A549 treated with CORT108297 at 1 μM for 4 hours (cell line): Measurements from ENCODE around the gene NUP188. TPM values are rescaled to one million over a fixed set of nuclear protein-coding genes. Genes with fewer than 3 reads are reported as not detected.

Source experiments
- total RNA-seq: library from RNA; stranded (reverse); fragments of 200-300 nt; extraction: Qiagen RNA extraction; gene quantifications from 5 replicates; pipeline ENCODE4 v1.2.3, GENCODE V29; 2022

The NUP188 gene
- total RNA-seq = 36.0 to 42.7 TPM (median 40.0 TPM) in 5 replicates

GRCh38 chr9:128947527-128948301 lies at the start of gene NUP188, which contains the start of gene DOLK:
Gene NUP188, plus strand, starts transcription at chr9:128947699. Its CDS starts 21 bp downstream, at chr9:128947720.
Gene DOLK, minus strand, starts transcription at chr9:128947603. Its CDS starts 300 bp downstream, at chr9:128947303.

GRCh38 chr9:128920381-128921058 lies 27.0 kb upstream of the NUP188 start, which contains the start of gene PHYHD1:
Gene PHYHD1, plus strand, starts transcription at chr9:128920982. Its CDS starts 1,342 bp downstream, at chr9:128922324.

GRCh38 chr9:129028192-129028966 lies 80.9 kb downstream of the NUP188 start, which contains the start of gene SH3GLB2:
Gene SH3GLB2, minus strand, starts transcription at chr9:129028331. Its CDS starts 177 bp downstream, at chr9:129028154.

GRCh38 chr9:129036241-129036922 lies 88.9 kb downstream of the NUP188 start, which contains the start of gene MIGA2:
Gene MIGA2, plus strand, starts transcription at chr9:129036626. Its CDS starts 3,969 bp downstream, at chr9:129040595.

Other genes with a start within 250 kb of the NUP188 start
- 11.0 to 19.9 TPM (median 15.3 TPM) in 5 replicates for gene PKN3, start 245.2 kb upstream of the NUP188 start, total RNA-seq
- gene ZDHHC12, start 223.6 kb upstream of the NUP188 start, total RNA-seq = 60.2 to 98.7 TPM (median 96.0 TPM) in 5 replicates
- gene ZER1, start 175.8 kb upstream of the NUP188 start, total RNA-seq = 11.2 to 18.4 TPM (median 16.6 TPM) in 5 replicates
- 20.5 to 24.0 TPM (median 21.2 TPM) in 5 replicates for gene TBC1D13, start 160.4 kb upstream of the NUP188 start, total RNA-seq
- 15.4 to 33.8 TPM (median 31.7 TPM) in 5 replicates for gene ENDOG, start 129.2 kb upstream of the NUP188 start, total RNA-seq
- gene SPOUT1, start 117.9 kb upstream of the NUP188 start, total RNA-seq = 22.9 to 50.2 TPM (median 44.3 TPM) in 5 replicates
- gene KYAT1, start 65.7 kb upstream of the NUP188 start, total RNA-seq = 8.4 to 10.0 TPM (median 9.5 TPM) in 5 replicates
- 41.0 to 52.8 TPM (median 50.0 TPM) in 5 replicates for gene LRRC8A, start 65.6 kb upstream of the NUP188 start, total RNA-seq
- gene PHYHD1, start 26.7 kb upstream of the NUP188 start, total RNA-seq = not detected in 5 replicates
- gene DOLK, start 96 bp upstream of the NUP188 start, total RNA-seq = 28.8 to 39.6 TPM (median 36.4 TPM) in 5 replicates
- 32.3 to 55.6 TPM (median 52.4 TPM) in 5 replicates for gene SH3GLB2, start 80.6 kb downstream of the NUP188 start, total RNA-seq
- 11.9 to 16.3 TPM (median 15.4 TPM) in 5 replicates for gene MIGA2, start 88.9 kb downstream of the NUP188 start, total RNA-seq
- 18.9 to 21.0 TPM (median 19.4 TPM) in 5 replicates for gene DOLPP1, start 133.4 kb downstream of the NUP188 start, total RNA-seq
- 22.9 to 31.8 TPM (median 30.8 TPM) in 5 replicates for gene CRAT, start 163.1 kb downstream of the NUP188 start, total RNA-seq
- 120 to 137 TPM (median 132 TPM) in 5 replicates for gene PTPA, start 163.7 kb downstream of the NUP188 start, total RNA-seq
- 33.2 to 68.8 TPM (median 66.8 TPM) in 5 replicates for gene IER5L, start 230.6 kb downstream of the NUP188 start, total RNA-seq